ENCODE data around the gene PARD6A.

Gene PARD6A

DNA sequence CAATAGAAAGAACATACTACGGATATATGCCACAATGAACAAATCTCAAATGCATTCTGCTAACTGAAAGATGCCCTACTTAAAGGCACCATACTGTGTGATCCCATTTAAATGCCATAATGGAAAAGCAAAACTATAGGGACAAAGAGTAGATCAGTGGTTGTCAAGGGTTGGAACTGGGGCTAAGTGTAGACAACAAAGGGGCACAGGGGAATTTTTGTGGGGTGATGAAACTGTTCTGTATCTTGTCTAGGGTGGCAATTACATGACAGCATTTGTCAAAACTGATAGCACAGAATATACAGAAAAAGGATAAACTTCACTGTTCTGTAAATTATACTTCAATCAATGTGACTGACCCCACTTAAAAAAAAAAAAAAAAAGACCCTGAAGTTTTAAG, 40.7 kb downstream of the PARD6A start:
- Histone ChIP-seq H4K20me1 (ENCODE audit: insufficient read depth, low read length) (no peaks in the 10 kb centered on the region), H3K27ac (ENCODE audit: low read length) (no peak overlapping the region), H3K79me2 (ENCODE audit: low read length) (peaks cover 12% of the 10 kb centered on the region), H3K4me3 (ENCODE audit: low read length) (no peak overlapping the region), H2AFZ (ENCODE audit: low read length) (no peak overlapping the region), H3K27me3 (replicated peaks; ENCODE audit: insufficient read depth, low read length) (no peaks in the 10 kb centered on the region), H3K9ac (ENCODE audit: low read length) (no peak overlapping the region), H3K4me1 (ENCODE audit: low read length) (no peaks in the 10 kb centered on the region), H3F3A (ENCODE audit: insufficient read depth, low read length) (no peaks in the 10 kb centered on the region), H3K36me3 (replicated peaks; ENCODE audit: insufficient read depth, low read length) (no peaks in the 10 kb centered on the region; the same call in 1 of the 2 replicates), H3K4me2 (ENCODE audit: low read depth, low read length) (no peak overlapping the region), H3K9me2 (replicated peaks; ENCODE audit: insufficient read depth, low read length) (no peaks in the 10 kb centered on the region), H3K9me3 (replicated peaks; ENCODE audit: insufficient read depth, low read length) (no peaks in the 10 kb centered on the region)
- no peak for DNase-seq
- TF ChIP-seq, protein P1, sequence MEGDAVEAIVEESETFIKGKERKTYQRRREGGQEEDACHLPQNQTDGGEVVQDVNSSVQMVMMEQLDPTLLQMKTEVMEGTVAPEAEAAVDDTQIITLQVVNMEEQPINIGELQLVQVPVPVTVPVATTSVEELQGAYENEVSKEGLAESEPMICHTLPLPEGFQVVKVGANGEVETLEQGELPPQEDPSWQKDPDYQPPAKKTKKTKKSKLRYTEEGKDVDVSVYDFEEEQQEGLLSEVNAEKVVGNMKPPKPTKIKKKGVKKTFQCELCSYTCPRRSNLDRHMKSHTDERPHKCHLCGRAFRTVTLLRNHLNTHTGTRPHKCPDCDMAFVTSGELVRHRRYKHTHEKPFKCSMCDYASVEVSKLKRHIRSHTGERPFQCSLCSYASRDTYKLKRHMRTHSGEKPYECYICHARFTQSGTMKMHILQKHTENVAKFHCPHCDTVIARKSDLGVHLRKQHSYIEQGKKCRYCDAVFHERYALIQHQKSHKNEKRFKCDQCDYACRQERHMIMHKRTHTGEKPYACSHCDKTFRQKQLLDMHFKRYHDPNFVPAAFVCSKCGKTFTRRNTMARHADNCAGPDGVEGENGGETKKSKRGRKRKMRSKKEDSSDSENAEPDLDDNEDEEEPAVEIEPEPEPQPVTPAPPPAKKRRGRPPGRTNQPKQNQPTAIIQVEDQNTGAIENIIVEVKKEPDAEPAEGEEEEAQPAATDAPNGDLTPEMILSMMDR (IDR thresholded peaks at IDR 0.05; ENCODE audit: low read length), result no peak
- TF ChIP-seq EZH2 (optimal IDR thresholded peaks at IDR 0.05; ENCODE audit: low read depth, low read length) (no peak), EZH2phosphoT487 (IDR thresholded peaks at IDR 0.05; ENCODE audit: low read length) (no peak)

DNA sequence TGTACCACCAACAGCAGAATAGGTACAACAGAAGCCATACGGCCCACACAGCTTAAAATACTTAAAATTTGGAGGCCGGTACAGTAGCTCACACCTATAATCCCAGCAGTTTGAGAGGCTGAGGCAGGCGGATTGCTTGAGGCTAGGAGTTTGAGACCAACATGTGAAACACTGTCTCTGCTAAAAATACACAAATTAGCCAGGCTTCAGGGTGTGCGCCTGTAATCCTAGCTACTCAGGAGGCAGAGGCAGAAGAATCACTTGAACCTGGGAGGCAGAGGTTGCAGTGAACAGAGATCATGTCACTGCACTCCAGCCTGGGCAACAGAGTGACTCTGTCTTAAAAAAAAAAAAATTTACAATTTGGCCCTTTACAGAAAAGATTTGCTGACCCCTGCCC, 41.4 kb downstream of the PARD6A start:
- H3K27me3 ChIP-seq (replicated peaks; ENCODE audit: insufficient read depth, low read length), result no peaks in the 10 kb centered on the region
- H3K9ac ChIP-seq (ENCODE audit: low read length), result no peak overlapping the region
- no peak overlapping the region for H2AFZ ChIP-seq (ENCODE audit: low read length)
- no peaks in the 10 kb centered on the region; the same call in 1 of the 2 replicates for H3K36me3 ChIP-seq (replicated peaks; ENCODE audit: insufficient read depth, low read length)
- H3K4me2 ChIP-seq (ENCODE audit: low read depth, low read length), result no peak overlapping the region
- H3K9me2 ChIP-seq (replicated peaks; ENCODE audit: insufficient read depth, low read length), result no peaks in the 10 kb centered on the region
- no peaks in the 10 kb centered on the region for H4K20me1 ChIP-seq (ENCODE audit: insufficient read depth, low read length)
- no peak overlapping the region for H3K4me3 ChIP-seq (ENCODE audit: low read length)
- peaks cover 16% of the 10 kb centered on the region for H3K79me2 ChIP-seq (ENCODE audit: low read length)
- H3K27ac ChIP-seq (ENCODE audit: low read length), result no peak overlapping the region
- no peaks in the 10 kb centered on the region for H3F3A ChIP-seq (ENCODE audit: insufficient read depth, low read length)
- no peaks in the 10 kb centered on the region for H3K4me1 ChIP-seq (ENCODE audit: low read length)
- no peaks in the 10 kb centered on the region for H3K9me3 ChIP-seq (replicated peaks; ENCODE audit: insufficient read depth, low read length)
- no peak for TF ChIP-seq EZH2 (optimal IDR thresholded peaks at IDR 0.05; ENCODE audit: low read depth, low read length)
- no peak for TF ChIP-seq EZH2phosphoT487 (IDR thresholded peaks at IDR 0.05; ENCODE audit: low read length)
- TF ChIP-seq, protein P1 (IDR thresholded peaks at IDR 0.05; ENCODE audit: low read length), result no peak
- no peak for DNase-seq

- H3K27ac ChIP-seq (ENCODE audit: low read length), result no peak overlapping the region
- peaks cover 25% of the 10 kb centered on the region for H3K79me2 ChIP-seq (ENCODE audit: low read length)
- no peaks in the 10 kb centered on the region for H3K4me1 ChIP-seq (ENCODE audit: low read length)
- no peak overlapping the region for H3K4me3 ChIP-seq (ENCODE audit: low read length)
- no peaks in the 10 kb centered on the region for H3K27me3 ChIP-seq (replicated peaks; ENCODE audit: insufficient read depth, low read length)
- no peaks in the 10 kb centered on the region for H3K9me2 ChIP-seq (replicated peaks; ENCODE audit: insufficient read depth, low read length)
- no peaks in the 10 kb centered on the region for H4K20me1 ChIP-seq (ENCODE audit: insufficient read depth, low read length)
- H2AFZ ChIP-seq (ENCODE audit: low read length), result no peak overlapping the region
- no peak overlapping the region for H3K9ac ChIP-seq (ENCODE audit: low read length)
- TF ChIP-seq EZH2 (optimal IDR thresholded peaks at IDR 0.05; ENCODE audit: low read depth, low read length) (no peak), EZH2phosphoT487 (IDR thresholded peaks at IDR 0.05; ENCODE audit: low read length) (no peak)
- TF ChIP-seq, protein P1 (IDR thresholded peaks at IDR 0.05; ENCODE audit: low read length), result no peak
- no peaks in the 10 kb centered on the region for H3K9me3 ChIP-seq (replicated peaks; ENCODE audit: insufficient read depth, low read length)
- H3F3A ChIP-seq (ENCODE audit: insufficient read depth, low read length), result no peaks in the 10 kb centered on the region
- DNase-seq, result no peak
- H3K4me2 ChIP-seq (ENCODE audit: low read depth, low read length), result no peak overlapping the region
- no peaks in the 10 kb centered on the region; the same call in 1 of the 2 replicates for H3K36me3 ChIP-seq (replicated peaks; ENCODE audit: insufficient read depth, low read length)
Measured at GRCh38 chr16:67703626-67704025, 42.9 kb downstream of the PARD6A start.

Data from MM.1S (cell line).